GM12874 (cell line): Measurements from ENCODE around the gene CFAP410.

ENCODE experiments used
- CTCF ChIP-seq: IDR thresholded peaks from 2 replicates; pipeline ENCODE4 v1.5.1; 2011; ENCODE audit warnings: low read depth, mild to moderate bottlenecking, control low read depth, low read length, moderate library complexity; ENCODE audit not compliant: insufficient read depth

The CFAP410 gene

GRCh38 chr21:44338971-44339910 lies at the start of gene CFAP410:
CFAP410 (minus strand) TSS chr21:44339390; CDS start chr21:44339194, 196 bp downstream.
- TF ChIP-seq CTCF, result no peak

- no peak for TF ChIP-seq CTCF
These were observed 45.8 kb upstream of the CFAP410 start for GRCh38 chr21:44384968-44385367.

GRCh38 chr21:44383216-44383615 lies 44.0 kb upstream of the CFAP410 start:
- TF ChIP-seq CTCF, result no peak

- TF ChIP-seq CTCF, result no peak
These were observed 43.3 kb upstream of the CFAP410 start for GRCh38 chr21:44382536-44382935.

GRCh38 chr21:44381874-44382273 lies 42.7 kb upstream of the CFAP410 start:
- TF ChIP-seq CTCF, result no peak

- TF ChIP-seq CTCF, result no peak
These were observed 41.7 kb upstream of the CFAP410 start for GRCh38 chr21:44380876-44381275.

- TF ChIP-seq CTCF, result no peak
These were observed 41.0 kb upstream of the CFAP410 start for GRCh38 chr21:44379991-44380865.
